K562 (cell line): Measurements from ENCODE around the gene RPL29. TPM values are rescaled to one million over a fixed set of nuclear protein-coding genes. Genes with fewer than 3 reads are reported as not detected.

Source experiments
- ATAC-seq: fragments of 200-7000 bp; cut with Tn5 transposase; 3 replicates; pipeline ENCODE4 v1.9.1; 2020; ENCODE audit warnings: moderate library complexity
- BruUV-seq: library from RNA; stranded (reverse); fragments of 400-500 nt; replicated peaks from 2 replicates; lab custom pipeline; 2021; lab: Mats Ljungman, UMichigan
- CTCF ChIA-PET: fragments of 300-600 bp; formaldehyde crosslinking; extraction: SDS; loops from one replicate; lab custom pipeline; 2021; ENCODE audit warnings: low intra/inter-chr PET ratio; lab: Yijun Ruan, JAX
- POLR2A ChIA-PET: fragments of 300-600, 350-650 bp; sonication (Branson Sonifier 250); formaldehyde crosslinking; extraction: SDS; loops from one replicate; lab custom pipeline; 2021; ENCODE audit warnings: antibody characterized with exemption, inconsistent platforms; lab: Yijun Ruan, JAX
- DNase-seq, 4 experiments: peaks; one replicate each; pipeline versions ENCODE4 v3.0.0 to v3.0.0-alpha.2; 2011 to 2018; ENCODE audit warnings: low spot score in 3 of 4, mixed read lengths in 3 of 4; ENCODE audit errors: extremely low read depth in 1 of 4
- FAIRE-seq: peaks from 2 replicates; lab custom pipeline; 2011; peaks lifted over from hg19 to GRCh38; lab: Jason Lieb, UNC
- H2AFZ ChIP-seq: 2 replicates; pipeline ENCODE4 v1.6.0; 2011; ENCODE audit warnings: low read depth, low read length, control low read depth, inconsistent platforms
- H3K27ac ChIP-seq: fragments of 200-600 bp; 3 replicates; pipeline ENCODE4 v1.8.0; 2011; ENCODE audit warnings: low read depth, mild to moderate bottlenecking, control low read depth, inconsistent platforms, low read length, moderate library complexity, mixed read lengths; ENCODE audit errors: extremely low read depth
- H3K27me3 ChIP-seq, 2 experiments: fragments of 300-600 bp in 1 of 2; 2 replicates in 1 of 2; 3 replicates in 1 of 2; pipeline versions ENCODE4 v1.6.0 to v1.8.0; 2011; ENCODE audit warnings: inconsistent platforms in 2 of 2, low read length in 2 of 2, mild to moderate bottlenecking in 1 of 2, mixed read lengths in 1 of 2, moderate library complexity in 1 of 2; ENCODE audit not compliant: control insufficient read depth in 2 of 2, insufficient read depth in 2 of 2
- H3K36me3 ChIP-seq: fragments of 300-600 bp; 3 replicates; pipeline ENCODE4 v1.8.0; 2011; ENCODE audit warnings: mild to moderate bottlenecking, low read length, inconsistent platforms; ENCODE audit not compliant: control insufficient read depth, insufficient read depth
- H3K4me1 ChIP-seq, 2 experiments: fragments of 200-600 bp in 1 of 2; replicated peaks in 1 of 2; 2 replicates in 1 of 2; 3 replicates in 1 of 2; pipeline versions ENCODE4 v1.5.1 to v1.8.0; 2011; ENCODE audit warnings: inconsistent platforms in 2 of 2, low read length in 2 of 2, mild to moderate bottlenecking in 1 of 2, mixed read lengths in 1 of 2, moderate library complexity in 1 of 2; ENCODE audit not compliant: control insufficient read depth in 2 of 2, insufficient read depth in 2 of 2
- H3K4me2 ChIP-seq: 2 replicates; pipeline ENCODE4 v1.6.1; 2011; ENCODE audit warnings: low read length, control low read depth, inconsistent platforms, mixed read lengths; ENCODE audit not compliant: insufficient read depth
- H3K4me3 ChIP-seq: fragments of 200-600 bp; sonication (generic), shearing (Covaris generic); 2 replicates; pipeline ENCODE4 v1.5.1; 2016; ENCODE audit warnings: control low read depth, inconsistent platforms
- H3K79me2 ChIP-seq: fragments of 200-600 bp; 3 replicates; pipeline ENCODE4 v1.8.0; 2011; ENCODE audit warnings: low read length, inconsistent platforms; ENCODE audit not compliant: control insufficient read depth, insufficient read depth
- H3K9ac ChIP-seq, 2 experiments: 2 replicates each; pipeline versions ENCODE4 v1.6.0 to v1.6.1; 2011; ENCODE audit warnings: low read depth in 2 of 2, low read length in 2 of 2, control low read depth in 1 of 2, inconsistent platforms in 1 of 2, mild to moderate bottlenecking in 1 of 2, mixed read lengths in 1 of 2; ENCODE audit not compliant: insufficient read depth in 1 of 2
- H3K9me1 ChIP-seq: one replicate; pipeline ENCODE4 v1.6.0; 2011; ENCODE audit warnings: inconsistent platforms, mild to moderate bottlenecking, low read length, moderate library complexity; ENCODE audit not compliant: control insufficient read depth, insufficient read depth
- H3K9me3 ChIP-seq: replicated peaks from 2 replicates; pipeline ENCODE4 v1.5.1; 2011; ENCODE audit warnings: low read depth, low read length, inconsistent platforms; ENCODE audit not compliant: control insufficient read depth, insufficient read depth
- H4K20me1 ChIP-seq: replicated peaks from 2 replicates; pipeline ENCODE4 v1.6.1; 2011; ENCODE audit warnings: low read length, inconsistent platforms, mixed read lengths; ENCODE audit not compliant: control insufficient read depth, insufficient read depth
- ELF1 ChIP-seq: fragments of 200-800 bp; sonication (Bioruptor generic); IDR thresholded peaks from 2 replicates; pipeline ENCODE4 v1.6.1; 2016; ENCODE audit warnings: missing genetic modification characterization, missing compliant biosample characterization
- HIVEP1 ChIP-seq: fragments of 250-450 bp; sonication (Bioruptor Pico); IDR thresholded peaks from 2 replicates; pipeline ENCODE4 v1.4.0; 2020; ENCODE audit warnings: mild to moderate bottlenecking
- HNRNPUL1 ChIP-seq: fragments of 200-400 bp; formaldehyde crosslinking; IDR thresholded peaks from 2 replicates; pipeline ENCODE4 v1.6.1; 2017; ENCODE audit warnings: low read length
- HOMEZ ChIP-seq: fragments of 250-450 bp; sonication (Bioruptor Pico); IDR thresholded peaks from 2 replicates; pipeline ENCODE4 v1.4.0; 2020; ENCODE audit warnings: mild to moderate bottlenecking, moderate library complexity
- POLR2A ChIP-seq: fragments of 450-650 bp; conservative IDR thresholded peaks from 2 replicates; pipeline ENCODE4 v1.6.1; 2016
- PURB ChIP-seq: sonication (generic); formaldehyde crosslinking; IDR thresholded peaks from 2 replicates; pipeline ENCODE4 v1.9.0; 2021; ENCODE audit warnings: low read depth, mild to moderate bottlenecking, missing genetic modification reagents
- RCOR1 ChIP-seq, 2 experiments: IDR thresholded peaks; 2 replicates each; pipeline ENCODE4 v1.6.1; 2012; ENCODE audit warnings: low read depth in 2 of 2, low read length in 2 of 2, borderline replicate concordance in 1 of 2, improper control_type of control experiment in 1 of 2
- SIN3A ChIP-seq, 2 experiments: fragments of 150-350 bp in 1 of 2; IDR thresholded peaks; 2 replicates each; pipeline ENCODE4 v1.6.1; 2011 to 2016; ENCODE audit warnings: borderline replicate concordance in 2 of 2, low read depth in 2 of 2, low read length in 2 of 2, mild to moderate bottlenecking in 2 of 2, moderate library complexity in 2 of 2; ENCODE audit not compliant: control insufficient read depth in 1 of 2
- ZNF3 ChIP-seq: fragments of 250-450 bp; sonication (Bioruptor Pico); IDR thresholded peaks from 2 replicates; pipeline ENCODE4 v1.5.0; 2021; ENCODE audit warnings: mild to moderate bottlenecking, moderate library complexity
- ZNF384 ChIP-seq: IDR thresholded peaks from 2 replicates; pipeline ENCODE4 v1.6.1; 2012; ENCODE audit warnings: low read depth, low read length, improper control_type of control experiment
- WGBS: fragments of 100-300 bp; shearing (Covaris generic); methylation state at CpG from one replicate; pipeline ENCODE4 v1.1.6; 2016; ENCODE audit warnings: low coverage, mixed read lengths; ENCODE audit not compliant: insufficient coverage; ENCODE audit errors: missing lambda C conversion rate; 5-methylcytosine and 5-hydroxymethylcytosine counted together
- in situ Hi-C: fragments of 300-500 bp; cut with MboI; formaldehyde crosslinking; loops from 4 replicates; pipeline ENCODE4 v1.15.0; 2018; ENCODE audit warnings: inconsistent platforms, mixed read lengths
- intact Hi-C: fragments of 100-400 bp; cut with micrococcal nuclease; formaldehyde crosslinking; loops from 2 replicates; pipeline ENCODE4 v1.14.2; 2022
- polyA plus RNA-seq, 8 experiments: library from polyadenylated mRNA; depleted of rRNA in 4 of 8; stranded (reverse) in 5 of 8; unstranded in 3 of 8; fragments of >200 nt; fragmentation: Nextera tagmentation in 2 of 8; fragmentation: Illumina TruSeq in 1 of 8; extraction: Ambion mirVana in 2 of 8; extraction: Trizol in 1 of 8; gene quantifications; 2 replicates each; pipeline versions ENCODE4 v1.2.1 to v1.2.3, GENCODE V29; 2011 to 2014; ENCODE audit warnings: inconsistent platforms in 1 of 8, missing spikeins in 1 of 8
- total RNA-seq, 7 experiments: library from RNA; depleted of rRNA in 6 of 7; stranded (reverse); fragments of >200 nt in 6 of 7; fragmentation: Illumina TruSeq in 2 of 7; extraction: Trizol in 2 of 7; gene quantifications; 2 replicates each; pipeline versions ENCODE4 v1.2.1 to v1.2.3, GENCODE V29; 2011 to 2021; ENCODE audit warnings: low replicate concordance in 1 of 7

RPL29 gene
- total and polyA plus RNA-seq, 9 of the 15 experiments (the other 6 are each of a cell fraction or from before 2014, with no cell fraction given), result 568 to 1,475 (median 1,104) TPM

GRCh38 chr3:52026041-52026440 is 30.3 kb upstream of the RPL29 start:
- Histone ChIP-seq H3K4me1 (peaks cover 27 to 33% of the 10 kb centered on the region in 2 experiments), H3K27me3 (no peaks in the 10 kb centered on the region), H3K4me3 (no peak overlapping the region), H3K36me3 (no peaks in the 10 kb centered on the region), H3K9ac (no peak overlapping the region), H3K4me2 (no peak overlapping the region), H3K9me3 (no peaks in the 10 kb centered on the region), H4K20me1 (no peaks in the 10 kb centered on the region), H3K9me1 (no peaks in the 10 kb centered on the region), H2AFZ (no peak overlapping the region), H3K27ac (no peak overlapping the region), H3K79me2 (no peaks in the 10 kb centered on the region)
- no TSS peak for BruUV-seq
- ChIA-PET CTCF (no interaction called here), POLR2A (no interaction called here)
- in situ Hi-C loops (no loop called here), intact Hi-C loops (no loop called here)
- FAIRE-seq (no peak), DNase-seq (no peak), ATAC-seq (no peak)
- WGBS, result 16% methylated on average over 2 of the region's 4 CpGs
- TF ChIP-seq ZNF384 (no peak), RCOR1 (IDR thresholded peaks at IDR 0.05; ENCODE audit: borderline replicate concordance in 1 of 2, low read depth in 2 of 2, low read length in 2 of 2) (no peak), HOMEZ (CRISPR knock-in tag) (no peak), HNRNPUL1 (no peak), HIVEP1 (CRISPR knock-in tag) (no peak), POLR2A (no peak), SIN3A (IDR thresholded peaks at IDR 0.05; ENCODE audit: borderline replicate concordance in 2 of 2, control insufficient read depth in 1 of 2, low read depth in 2 of 2, low read length in 2 of 2) (no peak), ZNF3 (CRISPR knock-in tag) (no peak), PURB (no peak), ELF1 (tag) (no peak)
